ENCODE data around the gene CDC73.

Gene CDC73

DNA sequence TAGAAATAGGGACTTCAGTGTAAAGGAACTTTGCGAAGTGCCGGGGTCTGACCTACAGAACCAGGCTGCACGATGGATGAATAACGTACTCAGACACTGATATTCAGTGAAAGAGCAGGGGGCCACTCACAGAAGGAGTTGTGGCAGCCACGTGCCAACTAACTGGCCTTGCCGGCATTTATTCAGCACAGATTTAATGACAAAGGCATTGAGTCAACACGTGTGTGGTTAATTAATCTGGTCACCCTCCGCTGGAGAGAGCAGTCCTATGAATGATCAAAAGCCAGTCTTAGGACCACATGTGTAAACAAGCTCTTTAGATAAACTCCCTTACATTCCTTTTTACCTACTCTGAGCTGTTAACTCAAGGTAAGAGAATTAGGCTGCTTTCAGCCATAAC is 70.8 kb downstream of the CDC73 start:
- TF ChIP-seq, protein P1, sequence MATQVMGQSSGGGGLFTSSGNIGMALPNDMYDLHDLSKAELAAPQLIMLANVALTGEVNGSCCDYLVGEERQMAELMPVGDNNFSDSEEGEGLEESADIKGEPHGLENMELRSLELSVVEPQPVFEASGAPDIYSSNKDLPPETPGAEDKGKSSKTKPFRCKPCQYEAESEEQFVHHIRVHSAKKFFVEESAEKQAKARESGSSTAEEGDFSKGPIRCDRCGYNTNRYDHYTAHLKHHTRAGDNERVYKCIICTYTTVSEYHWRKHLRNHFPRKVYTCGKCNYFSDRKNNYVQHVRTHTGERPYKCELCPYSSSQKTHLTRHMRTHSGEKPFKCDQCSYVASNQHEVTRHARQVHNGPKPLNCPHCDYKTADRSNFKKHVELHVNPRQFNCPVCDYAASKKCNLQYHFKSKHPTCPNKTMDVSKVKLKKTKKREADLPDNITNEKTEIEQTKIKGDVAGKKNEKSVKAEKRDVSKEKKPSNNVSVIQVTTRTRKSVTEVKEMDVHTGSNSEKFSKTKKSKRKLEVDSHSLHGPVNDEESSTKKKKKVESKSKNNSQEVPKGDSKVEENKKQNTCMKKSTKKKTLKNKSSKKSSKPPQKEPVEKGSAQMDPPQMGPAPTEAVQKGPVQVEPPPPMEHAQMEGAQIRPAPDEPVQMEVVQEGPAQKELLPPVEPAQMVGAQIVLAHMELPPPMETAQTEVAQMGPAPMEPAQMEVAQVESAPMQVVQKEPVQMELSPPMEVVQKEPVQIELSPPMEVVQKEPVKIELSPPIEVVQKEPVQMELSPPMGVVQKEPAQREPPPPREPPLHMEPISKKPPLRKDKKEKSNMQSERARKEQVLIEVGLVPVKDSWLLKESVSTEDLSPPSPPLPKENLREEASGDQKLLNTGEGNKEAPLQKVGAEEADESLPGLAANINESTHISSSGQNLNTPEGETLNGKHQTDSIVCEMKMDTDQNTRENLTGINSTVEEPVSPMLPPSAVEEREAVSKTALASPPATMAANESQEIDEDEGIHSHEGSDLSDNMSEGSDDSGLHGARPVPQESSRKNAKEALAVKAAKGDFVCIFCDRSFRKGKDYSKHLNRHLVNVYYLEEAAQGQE (IDR thresholded peaks at IDR 0.05; ENCODE audit: low read depth) = no peak
- TF ChIP-seq YY1 (IDR thresholded peaks at IDR 0.05; ENCODE audit: low read depth) (no peak), TEAD4 (IDR thresholded peaks at IDR 0.05) (no peak), NFIC (IDR thresholded peaks at IDR 0.05) (no peak), EGR1 (IDR thresholded peaks at IDR 0.05) (no peak), RAD21 (IDR thresholded peaks at IDR 0.05; ENCODE audit: low read depth) (no peak), CEBPB (IDR thresholded peaks at IDR 0.05) (no peak), TCF12 (IDR thresholded peaks at IDR 0.05; ENCODE audit: low read depth) (no peak), ZBTB7A (IDR thresholded peaks at IDR 0.05; ENCODE audit: low read depth) (no peak), CREB1 (IDR thresholded peaks at IDR 0.05; ENCODE audit: low read depth) (no peak), TAF1 (IDR thresholded peaks at IDR 0.05; ENCODE audit: low read depth) (no peak), FOXM1 (IDR thresholded peaks at IDR 0.05; ENCODE audit: borderline replicate concordance, low read depth) (no peak)
- TF ChIP-seq, protein P2, sequence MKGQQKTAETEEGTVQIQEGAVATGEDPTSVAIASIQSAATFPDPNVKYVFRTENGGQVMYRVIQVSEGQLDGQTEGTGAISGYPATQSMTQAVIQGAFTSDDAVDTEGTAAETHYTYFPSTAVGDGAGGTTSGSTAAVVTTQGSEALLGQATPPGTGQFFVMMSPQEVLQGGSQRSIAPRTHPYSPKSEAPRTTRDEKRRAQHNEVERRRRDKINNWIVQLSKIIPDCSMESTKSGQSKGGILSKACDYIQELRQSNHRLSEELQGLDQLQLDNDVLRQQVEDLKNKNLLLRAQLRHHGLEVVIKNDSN (IDR thresholded peaks at IDR 0.05) = no peak
- TF ChIP-seq, protein P3, sequence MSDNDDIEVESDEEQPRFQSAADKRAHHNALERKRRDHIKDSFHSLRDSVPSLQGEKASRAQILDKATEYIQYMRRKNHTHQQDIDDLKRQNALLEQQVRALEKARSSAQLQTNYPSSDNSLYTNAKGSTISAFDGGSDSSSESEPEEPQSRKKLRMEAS (IDR thresholded peaks at IDR 0.05) = no peak

DNA sequence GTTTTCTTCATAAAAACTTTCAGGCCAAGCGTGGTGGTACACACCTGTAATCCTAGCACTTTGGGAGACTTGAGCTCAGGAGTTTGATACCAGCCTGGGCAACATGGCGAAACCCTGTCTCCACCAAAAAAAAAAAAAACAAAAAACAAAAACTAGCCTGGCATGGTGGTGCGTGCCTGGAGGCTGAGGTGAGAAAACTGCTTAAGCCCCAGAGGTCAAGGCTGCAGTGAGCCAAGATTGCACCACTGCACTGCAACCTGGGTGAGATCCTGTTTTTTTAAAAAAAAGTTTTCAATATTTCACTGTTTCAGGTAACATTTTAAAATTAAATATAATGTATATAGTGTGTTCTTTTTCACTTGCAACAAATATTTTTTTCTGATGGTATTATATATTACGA is 78.1 kb downstream of the CDC73 start:
- TF ChIP-seq NFIC (IDR thresholded peaks at IDR 0.05) (no peak), CEBPB (IDR thresholded peaks at IDR 0.05) (no peak), RAD21 (IDR thresholded peaks at IDR 0.05; ENCODE audit: low read depth) (no peak), CREB1 (IDR thresholded peaks at IDR 0.05; ENCODE audit: low read depth) (no peak), EGR1 (IDR thresholded peaks at IDR 0.05) (no peak)

DNA sequence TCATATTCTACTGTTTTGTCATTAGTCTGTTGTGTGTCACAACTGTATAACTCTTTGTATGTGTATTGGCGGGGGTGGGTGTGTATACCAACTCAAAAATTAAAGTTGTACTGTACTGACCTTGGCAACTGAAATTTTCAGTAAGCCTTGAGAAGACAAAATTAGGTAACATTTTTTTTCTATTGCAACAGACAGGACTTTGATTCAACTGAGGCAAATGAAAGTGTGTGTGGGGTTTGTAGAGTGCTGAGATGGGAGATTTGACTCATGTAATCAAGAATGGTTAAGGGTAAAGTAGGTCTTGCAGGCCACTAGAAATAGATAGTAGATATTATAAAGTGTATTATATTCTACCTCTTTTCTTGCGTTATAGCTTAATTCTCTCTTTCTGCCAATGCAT is 79.2 kb downstream of the CDC73 start:
- TF ChIP-seq, protein P2 (IDR thresholded peaks at IDR 0.05) = no peak
- TF ChIP-seq TEAD4 (IDR thresholded peaks at IDR 0.05) = no peak
- no peak for TF ChIP-seq TCF12 (IDR thresholded peaks at IDR 0.05; ENCODE audit: low read depth)
- TF ChIP-seq ZBTB7A (IDR thresholded peaks at IDR 0.05; ENCODE audit: low read depth) = no peak

DNA sequence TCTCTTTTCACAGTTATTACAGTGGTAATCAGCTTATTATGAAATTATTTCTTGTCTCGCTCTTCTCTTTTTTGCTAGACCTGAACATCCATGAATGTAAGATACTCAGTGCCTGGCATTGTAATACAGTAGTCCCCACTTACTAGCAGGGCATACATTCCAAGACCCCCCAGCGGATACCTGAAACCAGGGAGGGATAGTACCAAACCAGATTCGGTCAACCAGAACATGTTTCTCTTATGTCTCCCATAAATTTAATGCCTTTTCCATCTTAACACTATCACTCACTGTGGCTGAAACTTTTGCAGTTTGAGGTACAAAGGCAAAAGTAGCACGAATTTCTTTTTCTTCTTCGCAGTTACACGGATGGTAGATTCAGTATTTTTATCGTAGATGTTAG is 89.2 kb downstream of the CDC73 start:
- TF ChIP-seq YY1 (IDR thresholded peaks at IDR 0.05; ENCODE audit: low read depth) = no peak
- no peak for TF ChIP-seq EGR1 (IDR thresholded peaks at IDR 0.05)
- no peak for TF ChIP-seq CREB1 (IDR thresholded peaks at IDR 0.05; ENCODE audit: low read depth)
- TF ChIP-seq, protein P3 (IDR thresholded peaks at IDR 0.05) = no peak
- no peak for TF ChIP-seq ZBTB7A (IDR thresholded peaks at IDR 0.05; ENCODE audit: low read depth)
- no peak for TF ChIP-seq NFIC (IDR thresholded peaks at IDR 0.05)
- TF ChIP-seq, protein P2 (IDR thresholded peaks at IDR 0.05) = no peak
- TF ChIP-seq TEAD4 (IDR thresholded peaks at IDR 0.05) = no peak

DNA sequence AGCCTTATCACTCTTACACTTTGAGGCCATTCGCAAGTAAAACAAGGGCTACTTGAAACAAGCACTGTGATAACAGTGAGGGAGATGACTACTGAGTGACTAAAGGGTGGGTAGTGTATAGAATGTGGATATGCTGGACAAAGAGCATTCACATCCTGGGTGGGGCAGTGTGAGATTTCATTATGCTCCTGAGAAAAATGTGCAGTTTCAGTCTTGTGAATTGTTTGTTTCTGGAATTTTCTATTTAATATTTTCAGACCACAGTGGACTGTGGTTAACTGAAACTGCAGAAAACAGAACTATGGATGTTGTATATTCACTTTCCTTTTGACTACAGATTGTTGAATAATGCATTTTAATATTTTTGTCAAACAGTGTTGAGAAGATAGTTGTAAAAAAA is 89.7 kb downstream of the CDC73 start:
- TF ChIP-seq, protein P2 (IDR thresholded peaks at IDR 0.05) = no peak
- TF ChIP-seq TEAD4 (IDR thresholded peaks at IDR 0.05) (0 out of 2 replicates have a peak, but pooled peaks have one; percentile 49), TAF1 (IDR thresholded peaks at IDR 0.05; ENCODE audit: low read depth) (no peak), FOXM1 (IDR thresholded peaks at IDR 0.05; ENCODE audit: borderline replicate concordance, low read depth) (no peak), EP300 (IDR thresholded peaks at IDR 0.05; ENCODE audit: borderline replicate concordance) (peak; percentile 40; the same call in 1 of the 2 replicates), EGR1 (IDR thresholded peaks at IDR 0.05) (no peak), RAD21 (IDR thresholded peaks at IDR 0.05; ENCODE audit: low read depth) (no peak), YY1 (IDR thresholded peaks at IDR 0.05; ENCODE audit: low read depth) (no peak)
- TF ChIP-seq, protein P1 (IDR thresholded peaks at IDR 0.05; ENCODE audit: low read depth) = no peak
- TF ChIP-seq, protein P3 (IDR thresholded peaks at IDR 0.05) = no peak

Data from Ishikawa (cell line).